Smooth muscle cell (in vitro differentiated cells): ENCODE data around the gene LRIG2. TPM values are rescaled to one million over a fixed set of nuclear protein-coding genes. Genes with fewer than 3 reads are reported as not detected.

ENCODE experiments used
- DNase-seq: peaks from one replicate; lab custom pipeline; 2025; ENCODE audit not compliant: unreplicated experiment; lab: John Stamatoyannopoulos, UW
- H2AFZ ChIP-seq: fragments of 200-600 bp; sonication (generic); 2 replicates; pipeline ENCODE4 v1.6.0; 2016; ENCODE audit warnings: antibody characterized with exemption, low read depth, mild to moderate bottlenecking
- H3F3A ChIP-seq: fragments of 200-600 bp; sonication (generic); 2 replicates; pipeline ENCODE4 v1.6.0; 2017; ENCODE audit warnings: antibody characterized with exemption, low read depth
- H3K27ac ChIP-seq: fragments of 200-600 bp; sonication (generic); 2 replicates; pipeline ENCODE4 v1.5.1; 2016; ENCODE audit warnings: low read depth, mild to moderate bottlenecking
- H3K27me3 ChIP-seq: fragments of 200-600 bp; sonication (generic); 2 replicates; pipeline ENCODE4 v1.6.1; 2016; ENCODE audit warnings: low read depth, mild to moderate bottlenecking
- H3K36me3 ChIP-seq: fragments of 200-600 bp; sonication (generic); 2 replicates; pipeline ENCODE4 v1.5.1; 2016; ENCODE audit warnings: low read depth
- H3K4me1 ChIP-seq: fragments of 200-600 bp; sonication (generic); 2 replicates; pipeline ENCODE4 v1.5.1; 2016; ENCODE audit warnings: low read depth
- H3K4me2 ChIP-seq: fragments of 200-600 bp; sonication (generic); 2 replicates; pipeline ENCODE4 v1.6.0; 2016; ENCODE audit warnings: mild to moderate bottlenecking
- H3K4me3 ChIP-seq: fragments of 200-600 bp; sonication (generic); 2 replicates; pipeline ENCODE4 v1.5.1; 2016; ENCODE audit warnings: mild to moderate bottlenecking
- H3K79me2 ChIP-seq: fragments of 200-600 bp; sonication (generic); 2 replicates; pipeline ENCODE4 v1.6.0; 2016; ENCODE audit warnings: low read depth, mild to moderate bottlenecking
- H3K9ac ChIP-seq: fragments of 200-600 bp; sonication (generic); 2 replicates; pipeline ENCODE4 v1.6.0; 2016; ENCODE audit warnings: low read depth
- H3K9me3 ChIP-seq: fragments of 200-600 bp; sonication (generic); replicated peaks from 2 replicates; pipeline ENCODE4 v1.5.1; 2016; ENCODE audit warnings: low read depth
- H4K20me1 ChIP-seq: fragments of 200-600 bp; sonication (generic); 2 replicates; pipeline ENCODE4 v1.6.0; 2016; ENCODE audit warnings: low read depth
- WGBS: methylation state at CpG from one replicate; pipeline ENCODE4 v1.1.7; 2016; ENCODE audit warnings: low lambda C conversion rate; 5-methylcytosine and 5-hydroxymethylcytosine counted together
- polyA plus RNA-seq: library from polyadenylated mRNA; unstranded; fragments of >200 nt; fragmentation: Nextera tagmentation; extraction: Ambion mirVana; gene quantifications from 2 replicates; pipeline ENCODE4 v1.2.1, GENCODE V29; 2016
- total RNA-seq: library from RNA; depleted of rRNA; stranded (reverse); fragments of >200 nt; gene quantifications from 2 replicates; pipeline ENCODE4 v1.2.3, GENCODE V29; 2014
- TF ChIP-seq, protein P1 (sequence below): fragments of 200-600 bp; sonication (generic); IDR thresholded peaks from 2 replicates; pipeline ENCODE4 v1.5.1; 2017; ENCODE audit warnings: borderline replicate concordance, mild to moderate bottlenecking, antibody characterized with exemption; ENCODE audit not compliant: insufficient read depth, poor library complexity, severe bottlenecking

The LRIG2 gene
- total and polyA plus RNA-seq, 2 experiments from 2014 or later, result 4.2 to 10.6 TPM

DNA sequence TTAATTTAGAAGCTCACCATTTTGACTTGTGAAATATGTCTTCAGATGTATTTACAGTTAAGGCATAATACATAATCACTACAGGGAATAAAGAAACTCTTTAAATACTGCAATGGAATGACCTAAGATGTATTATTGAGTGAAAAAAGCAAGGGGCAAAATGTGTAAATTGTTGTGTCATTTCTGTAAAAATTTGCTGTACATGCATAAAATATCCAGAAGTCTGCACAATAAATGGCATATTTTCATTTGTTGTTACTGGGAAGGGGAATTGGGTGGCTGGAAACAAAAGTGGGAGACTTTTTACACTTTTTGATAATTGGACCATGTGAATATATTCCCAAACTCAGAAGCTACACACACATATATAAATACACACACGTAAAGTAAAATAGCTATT, 17.1 kb downstream of the LRIG2 start:
- Histone ChIP-seq H3F3A (no peaks in the 10 kb centered on the region), H3K4me1 (peaks cover 3% of the 10 kb centered on the region), H4K20me1 (peaks cover 70% of the 10 kb centered on the region), H2AFZ (no peak overlapping the region), H3K79me2 (peaks cover 55% of the 10 kb centered on the region), H3K4me3 (no peak overlapping the region), H3K9ac (no peak overlapping the region), H3K9me3 (no peaks in the 10 kb centered on the region), H3K27ac (no peak overlapping the region), H3K4me2 (no peak overlapping the region), H3K27me3 (no peaks in the 10 kb centered on the region), H3K36me3 (peaks cover 6% of the 10 kb centered on the region)
- TF ChIP-seq, protein P1, sequence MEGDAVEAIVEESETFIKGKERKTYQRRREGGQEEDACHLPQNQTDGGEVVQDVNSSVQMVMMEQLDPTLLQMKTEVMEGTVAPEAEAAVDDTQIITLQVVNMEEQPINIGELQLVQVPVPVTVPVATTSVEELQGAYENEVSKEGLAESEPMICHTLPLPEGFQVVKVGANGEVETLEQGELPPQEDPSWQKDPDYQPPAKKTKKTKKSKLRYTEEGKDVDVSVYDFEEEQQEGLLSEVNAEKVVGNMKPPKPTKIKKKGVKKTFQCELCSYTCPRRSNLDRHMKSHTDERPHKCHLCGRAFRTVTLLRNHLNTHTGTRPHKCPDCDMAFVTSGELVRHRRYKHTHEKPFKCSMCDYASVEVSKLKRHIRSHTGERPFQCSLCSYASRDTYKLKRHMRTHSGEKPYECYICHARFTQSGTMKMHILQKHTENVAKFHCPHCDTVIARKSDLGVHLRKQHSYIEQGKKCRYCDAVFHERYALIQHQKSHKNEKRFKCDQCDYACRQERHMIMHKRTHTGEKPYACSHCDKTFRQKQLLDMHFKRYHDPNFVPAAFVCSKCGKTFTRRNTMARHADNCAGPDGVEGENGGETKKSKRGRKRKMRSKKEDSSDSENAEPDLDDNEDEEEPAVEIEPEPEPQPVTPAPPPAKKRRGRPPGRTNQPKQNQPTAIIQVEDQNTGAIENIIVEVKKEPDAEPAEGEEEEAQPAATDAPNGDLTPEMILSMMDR, result no peak
- DNase-seq, result no peak
- WGBS, result 100% methylated on average over 1 of the region's 1 CpG

DNA sequence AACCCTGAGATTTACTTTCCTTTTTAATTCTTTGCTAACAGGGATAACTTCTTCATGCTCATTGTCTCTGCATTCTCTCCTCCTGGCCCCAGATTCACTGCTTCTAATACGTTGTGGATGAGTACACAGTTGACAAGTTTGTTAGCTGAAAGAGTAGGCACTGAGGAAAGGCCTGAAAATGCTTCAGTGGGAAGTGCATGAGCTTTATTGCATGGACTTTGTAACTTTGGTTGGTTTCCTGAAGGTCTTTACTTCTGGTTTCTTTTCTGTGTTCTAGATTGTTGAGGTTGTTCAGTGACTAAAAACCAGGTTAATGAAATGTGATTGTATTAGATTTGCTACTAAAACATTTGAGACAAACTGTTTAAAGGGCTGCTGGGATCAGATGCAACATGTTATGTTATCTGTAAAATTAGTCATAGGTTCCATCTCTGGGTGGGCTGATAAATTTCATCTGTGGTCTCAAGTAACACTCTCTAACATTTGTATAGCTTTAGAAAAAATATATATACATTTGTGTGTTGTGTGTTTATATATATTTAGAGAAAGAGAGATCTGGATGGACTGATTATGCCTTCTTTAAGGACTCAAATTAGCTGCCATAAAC, 19.1 kb downstream of the LRIG2 start:
- peaks cover 3% of the 10 kb centered on the region for H3K4me1 ChIP-seq
- H3F3A ChIP-seq, result no peaks in the 10 kb centered on the region
- no peaks in the 10 kb centered on the region for H3K27me3 ChIP-seq
- peaks cover 22% of the 10 kb centered on the region for H3K36me3 ChIP-seq
- no peak overlapping the region for H2AFZ ChIP-seq
- 28% methylated on average over 1 of the region's 1 CpG for WGBS
- TF ChIP-seq, protein P1, result no peak
- H3K4me3 ChIP-seq, result no peak overlapping the region
- H4K20me1 ChIP-seq, result peaks cover 50% of the 10 kb centered on the region
- no peak overlapping the region for H3K9ac ChIP-seq
- H3K4me2 ChIP-seq, result no peak overlapping the region
- no peaks in the 10 kb centered on the region for H3K9me3 ChIP-seq
- DNase-seq, result no peak
- peak overlapping the region; percentile 44 for H3K27ac ChIP-seq
- H3K79me2 ChIP-seq, result peaks cover 38% of the 10 kb centered on the region

DNA sequence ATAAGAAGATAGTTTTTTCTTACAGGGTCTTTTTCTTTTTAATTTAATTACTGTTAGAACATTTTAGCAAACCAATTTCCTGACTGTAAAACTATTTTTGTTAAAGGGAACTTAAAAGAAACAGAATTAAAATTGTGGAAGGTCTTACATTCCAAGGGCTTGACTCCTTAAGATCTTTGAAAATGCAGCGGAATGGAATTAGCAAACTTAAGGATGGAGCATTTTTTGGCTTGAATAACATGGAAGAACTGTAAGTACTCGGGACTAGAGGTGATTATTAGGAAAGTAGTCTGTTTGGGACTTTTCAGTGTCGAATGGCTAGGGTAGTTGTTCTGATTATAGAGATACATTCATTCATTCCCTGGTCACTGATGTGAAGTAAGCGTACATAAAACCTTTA, 21.5 kb downstream of the LRIG2 start:
- Histone ChIP-seq H3K36me3 (peaks cover 39% of the 10 kb centered on the region), H3K4me1 (no peaks in the 10 kb centered on the region), H4K20me1 (peaks cover 26% of the 10 kb centered on the region), H3K27me3 (no peaks in the 10 kb centered on the region), H3K9ac (no peak overlapping the region), H3K27ac (peak overlapping the region; percentile 29), H3K4me2 (no peak overlapping the region), H2AFZ (no peak overlapping the region), H3K79me2 (peaks cover 14% of the 10 kb centered on the region), H3K9me3 (no peaks in the 10 kb centered on the region), H3F3A (no peaks in the 10 kb centered on the region), H3K4me3 (no peak overlapping the region)
- 74% methylated on average over 4 of the region's 4 CpGs for WGBS
- DNase-seq, result no peak
- TF ChIP-seq, protein P1, result no peak

DNA sequence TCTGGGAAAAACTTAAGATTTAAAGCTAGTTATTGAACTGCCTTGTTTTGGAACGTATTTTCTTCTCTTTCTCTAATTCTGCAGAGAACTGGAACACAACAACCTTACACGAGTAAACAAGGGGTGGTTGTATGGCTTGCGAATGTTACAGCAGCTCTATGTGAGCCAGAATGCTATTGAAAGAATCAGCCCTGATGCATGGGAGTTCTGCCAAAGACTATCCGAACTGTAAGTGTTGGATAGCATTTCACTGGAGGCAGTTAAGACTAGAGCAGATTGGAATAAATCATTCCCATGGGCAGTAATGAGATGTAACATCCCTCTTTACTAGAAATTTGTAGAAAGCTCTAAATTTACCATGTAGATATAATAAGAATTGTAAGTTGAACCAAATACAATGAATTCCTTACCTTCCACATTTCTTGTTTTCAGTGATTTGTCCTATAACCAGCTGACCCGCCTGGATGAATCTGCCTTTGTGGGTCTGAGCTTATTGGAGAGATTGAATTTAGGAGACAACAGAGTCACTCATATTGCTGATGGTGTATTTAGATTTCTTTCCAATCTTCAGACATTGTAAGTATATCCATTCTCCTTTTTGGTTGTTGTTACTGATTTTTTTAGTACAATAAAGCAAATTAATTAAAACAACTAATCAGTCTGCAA, 22.9 kb downstream of the LRIG2 start:
- Histone ChIP-seq H3K27ac (no peak overlapping the region), H3K27me3 (no peaks in the 10 kb centered on the region), H3K36me3 (peaks cover 48% of the 10 kb centered on the region), H3K4me1 (no peaks in the 10 kb centered on the region), H4K20me1 (peaks cover 17% of the 10 kb centered on the region), H3F3A (no peaks in the 10 kb centered on the region), H2AFZ (no peak overlapping the region), H3K4me3 (no peak overlapping the region), H3K9me3 (no peaks in the 10 kb centered on the region), H3K9ac (no peak overlapping the region), H3K4me2 (no peak overlapping the region), H3K79me2 (peaks cover 4% of the 10 kb centered on the region)
- TF ChIP-seq, protein P1, result no peak
- DNase-seq, result no peak
- WGBS, result 96% methylated on average over 5 of the region's 5 CpGs
